RPMI8226 (cell line): ENCODE measurements around the gene TAS1R1.
A peak's percentile ranks its signal among the peaks of the same experiment; 100 is the strongest.

ENCODE experiments used
- DNase-seq: peaks from one replicate; pipeline ENCODE4 v3.0.0-alpha.2; 2015

TAS1R1 gene

DNA sequence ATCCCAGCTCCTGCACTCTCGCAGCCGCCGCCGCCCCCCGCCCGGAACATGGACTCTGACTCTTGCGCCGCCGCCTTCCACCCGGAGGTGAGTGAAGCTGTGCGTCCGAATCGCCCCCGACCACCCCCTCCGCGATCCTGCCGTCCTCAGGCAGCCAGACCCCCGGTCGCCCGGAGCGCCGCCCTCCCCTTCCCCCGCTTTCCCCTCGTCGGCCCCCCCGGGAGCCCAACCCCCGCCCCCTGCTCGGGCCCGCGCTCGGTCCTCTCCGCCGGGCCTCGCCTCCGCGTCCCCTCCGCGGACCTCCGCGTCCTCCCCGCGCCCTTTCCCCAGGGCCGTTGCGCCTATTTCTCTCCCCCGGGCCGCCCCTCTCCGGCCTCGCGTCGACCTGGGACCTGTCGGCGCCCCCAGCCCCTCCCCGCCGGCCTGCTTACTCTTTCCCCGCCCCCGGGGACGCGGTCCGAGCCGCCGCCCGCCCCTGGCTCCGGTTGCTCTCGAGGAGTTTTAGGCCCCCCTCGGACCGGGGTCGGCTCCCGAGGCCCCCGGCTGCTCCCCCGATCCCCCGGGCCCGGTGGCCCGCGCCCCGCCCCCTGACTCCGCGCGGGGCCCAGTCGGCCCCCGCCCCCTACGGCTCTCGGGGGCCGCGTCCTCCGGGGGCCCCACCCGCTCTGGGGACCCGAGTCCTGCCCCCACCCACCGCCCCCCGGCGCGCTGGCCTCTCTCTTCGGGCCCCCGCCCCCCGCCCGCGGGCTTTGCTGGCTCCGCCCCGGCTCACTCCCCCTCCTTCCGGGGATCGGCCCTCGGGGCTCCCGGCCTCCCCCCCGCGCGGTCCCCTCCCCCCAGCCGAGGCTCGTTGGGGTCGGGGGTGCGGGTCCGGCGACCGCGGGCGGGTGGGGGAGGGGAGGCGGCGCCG lies 59.2 kb downstream of the TAS1R1 start:
- peak; percentile 49 for DNase-seq

DNA sequence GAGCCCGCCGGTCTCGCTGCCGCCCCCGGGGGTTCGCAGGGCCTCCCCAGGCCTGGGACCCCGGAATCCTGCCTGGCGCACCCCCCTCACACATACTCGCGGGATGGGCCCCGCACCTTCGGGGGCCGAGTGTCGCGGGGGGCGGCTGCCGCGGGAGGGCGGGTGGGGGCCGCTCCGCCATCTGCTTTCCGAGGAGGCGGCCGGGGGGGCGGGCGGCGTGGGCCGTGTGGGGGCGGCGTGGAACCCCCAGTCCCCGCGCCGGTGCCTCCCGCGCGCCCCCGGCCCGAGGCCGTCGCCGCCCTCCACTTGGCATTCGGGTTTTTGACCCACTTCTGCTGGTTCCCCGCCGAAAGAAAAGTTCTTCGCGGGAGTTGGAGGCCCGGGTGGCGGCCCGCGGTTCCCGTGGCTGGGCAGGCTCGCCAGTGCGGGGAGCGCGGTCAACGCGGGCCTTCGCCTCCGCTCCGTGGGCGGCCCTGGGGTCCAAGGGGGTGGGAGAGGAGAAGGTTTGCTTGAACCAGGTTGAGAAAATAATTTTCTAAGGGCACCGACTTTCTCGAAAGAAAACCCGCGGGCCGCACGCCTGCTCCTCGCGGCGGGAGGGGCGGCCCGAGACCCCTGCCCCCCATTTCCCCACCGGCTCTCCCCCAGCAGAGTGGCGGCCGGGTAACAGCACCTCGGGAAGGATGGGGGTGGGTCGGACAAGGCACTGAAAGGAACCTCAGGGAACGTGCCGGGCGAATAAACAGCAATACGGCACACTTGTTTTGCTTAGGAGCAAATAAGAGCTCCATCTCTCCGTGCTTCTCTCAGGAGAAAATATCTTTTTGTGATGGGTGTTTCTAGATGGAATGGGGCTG lies 60.0 kb downstream of the TAS1R1 start:
- DNase-seq, result no peak

DNA sequence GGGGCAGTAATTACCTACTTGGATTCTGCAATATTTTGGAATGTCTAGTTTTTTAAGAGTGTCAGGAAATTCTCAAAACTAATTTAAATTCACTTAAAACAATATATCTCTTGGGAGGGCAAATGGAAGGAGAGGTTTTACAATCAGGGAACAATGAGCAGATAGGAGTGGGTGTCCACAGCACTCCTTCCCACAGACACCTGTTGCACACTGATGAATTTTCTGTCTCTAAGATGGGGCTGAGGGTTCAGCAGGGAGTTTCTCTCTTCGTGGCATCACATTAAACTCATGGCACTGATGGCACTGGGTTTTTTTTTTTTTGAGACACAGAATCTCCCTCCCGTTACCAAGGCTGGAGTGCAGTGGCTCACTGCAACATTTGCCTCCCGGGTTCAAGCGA lies 63.9 kb downstream of the TAS1R1 start:
- DNase-seq, result no peak

DNA sequence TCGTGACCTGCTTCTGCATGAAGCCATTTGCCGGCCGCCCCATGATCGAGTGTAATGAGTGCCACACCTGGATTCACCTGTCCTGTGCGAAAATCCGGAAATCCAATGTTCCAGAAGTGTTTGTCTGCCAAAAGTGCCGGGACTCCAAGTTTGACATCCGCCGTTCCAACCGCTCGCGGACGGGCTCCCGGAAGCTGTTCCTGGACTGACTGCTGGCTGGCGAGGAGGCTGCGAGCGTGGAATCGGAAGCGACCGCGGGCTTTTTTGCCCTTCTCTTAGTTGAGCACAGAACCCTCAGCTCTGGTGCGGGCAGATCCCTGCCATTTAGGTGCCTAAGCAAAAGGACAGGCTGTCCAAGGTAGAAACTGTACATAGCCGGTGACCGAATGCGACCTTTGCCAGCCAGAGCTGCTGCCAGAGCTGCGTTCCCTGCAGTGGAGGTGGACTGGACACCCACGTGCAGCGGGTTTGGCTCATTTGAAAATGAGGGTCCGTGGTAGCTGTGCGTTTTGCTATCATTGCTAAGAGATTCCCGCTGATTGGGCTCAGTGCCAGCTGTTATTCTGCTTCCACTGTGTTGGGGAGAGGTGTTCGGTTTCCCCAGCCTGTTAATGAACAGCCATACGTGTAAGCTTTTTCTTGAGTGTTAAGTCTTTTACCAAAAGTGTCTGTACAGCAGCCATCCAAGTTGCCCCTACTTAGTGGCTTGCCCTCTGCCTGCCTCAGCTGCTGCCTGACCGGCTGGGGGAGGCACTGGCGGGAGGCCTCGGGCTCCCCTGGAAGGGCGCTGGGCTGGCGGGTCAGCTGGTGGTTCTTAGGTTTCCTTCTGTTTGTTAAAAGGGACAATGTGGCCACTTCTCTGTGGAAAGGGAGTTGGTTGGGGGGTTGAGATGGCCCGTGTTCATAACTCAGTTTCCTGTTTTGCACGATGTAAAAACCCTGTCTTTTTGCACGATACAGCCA lies 66.6 kb downstream of the TAS1R1 start:
- no peak for DNase-seq

DNA sequence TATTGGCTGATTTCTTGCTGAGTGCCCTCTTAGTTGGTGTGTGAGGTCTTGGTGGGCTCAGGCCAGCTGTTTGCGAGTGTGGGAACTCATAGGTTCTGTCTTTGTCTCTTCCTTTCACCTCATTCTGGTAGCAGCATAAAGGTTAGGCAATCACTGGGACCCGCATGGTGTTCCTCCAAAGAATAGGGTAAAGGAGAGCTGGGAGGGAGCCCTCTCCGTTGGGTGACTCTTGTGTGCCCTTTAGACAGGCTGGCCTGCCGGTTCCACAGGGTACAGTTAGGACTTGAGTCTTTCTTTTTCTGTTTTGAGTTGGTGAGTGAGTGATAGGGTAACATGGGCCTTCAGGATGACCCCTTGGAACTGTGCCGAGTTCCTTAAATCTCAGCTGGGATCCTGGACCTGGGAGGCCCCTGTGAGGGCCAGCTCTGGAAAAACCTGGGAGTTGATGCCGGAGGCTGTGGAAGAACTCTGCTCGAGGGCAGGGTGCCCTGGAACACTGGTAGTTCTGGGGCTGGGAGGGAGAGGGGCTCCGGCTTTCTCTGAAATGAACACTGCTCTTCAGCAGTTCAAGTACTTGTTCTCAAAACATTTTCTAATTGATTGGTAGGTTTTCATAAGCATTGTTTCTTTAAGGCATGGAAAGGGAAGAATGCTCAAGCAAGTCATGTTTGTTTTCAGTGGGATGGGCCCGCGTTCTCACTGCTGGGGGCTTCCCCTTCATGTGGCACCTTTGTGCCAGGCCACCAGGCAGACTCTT lies 67.5 kb downstream of the TAS1R1 start:
- no peak for DNase-seq

DNA sequence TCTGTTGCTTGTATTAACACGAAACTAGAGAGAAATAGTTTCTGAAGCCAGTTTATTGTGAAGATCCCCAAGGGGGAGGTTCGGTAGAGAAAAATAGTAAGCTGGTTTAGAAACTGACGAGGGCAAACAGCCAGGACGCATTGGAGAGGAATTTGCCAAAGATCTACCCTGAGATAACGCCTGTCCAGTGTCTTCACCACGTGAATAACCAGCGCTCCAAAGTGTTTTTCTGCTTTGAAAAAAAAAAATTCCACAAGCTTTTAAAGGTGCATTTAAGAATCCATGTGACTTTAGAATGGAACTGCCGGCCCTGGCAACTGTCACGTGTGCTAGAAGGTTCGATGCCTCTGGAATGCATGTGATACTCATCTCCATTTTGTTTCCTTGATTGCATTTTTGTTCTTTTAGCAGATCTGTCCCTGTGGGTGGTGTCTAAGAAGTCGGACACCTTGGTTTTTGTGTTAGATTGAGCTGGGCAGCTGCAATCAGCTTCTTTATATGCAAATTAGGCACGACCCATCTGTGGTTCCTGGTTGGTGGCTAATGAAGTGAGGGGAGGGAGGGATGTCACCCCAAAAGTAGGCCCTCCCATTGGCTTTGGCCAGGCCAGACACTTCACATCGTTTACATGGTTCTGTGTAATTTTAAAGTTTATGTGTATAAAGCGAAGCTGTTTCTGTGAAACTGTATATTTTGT lies 68.3 kb downstream of the TAS1R1 start:
- DNase-seq, result no peak

DNA sequence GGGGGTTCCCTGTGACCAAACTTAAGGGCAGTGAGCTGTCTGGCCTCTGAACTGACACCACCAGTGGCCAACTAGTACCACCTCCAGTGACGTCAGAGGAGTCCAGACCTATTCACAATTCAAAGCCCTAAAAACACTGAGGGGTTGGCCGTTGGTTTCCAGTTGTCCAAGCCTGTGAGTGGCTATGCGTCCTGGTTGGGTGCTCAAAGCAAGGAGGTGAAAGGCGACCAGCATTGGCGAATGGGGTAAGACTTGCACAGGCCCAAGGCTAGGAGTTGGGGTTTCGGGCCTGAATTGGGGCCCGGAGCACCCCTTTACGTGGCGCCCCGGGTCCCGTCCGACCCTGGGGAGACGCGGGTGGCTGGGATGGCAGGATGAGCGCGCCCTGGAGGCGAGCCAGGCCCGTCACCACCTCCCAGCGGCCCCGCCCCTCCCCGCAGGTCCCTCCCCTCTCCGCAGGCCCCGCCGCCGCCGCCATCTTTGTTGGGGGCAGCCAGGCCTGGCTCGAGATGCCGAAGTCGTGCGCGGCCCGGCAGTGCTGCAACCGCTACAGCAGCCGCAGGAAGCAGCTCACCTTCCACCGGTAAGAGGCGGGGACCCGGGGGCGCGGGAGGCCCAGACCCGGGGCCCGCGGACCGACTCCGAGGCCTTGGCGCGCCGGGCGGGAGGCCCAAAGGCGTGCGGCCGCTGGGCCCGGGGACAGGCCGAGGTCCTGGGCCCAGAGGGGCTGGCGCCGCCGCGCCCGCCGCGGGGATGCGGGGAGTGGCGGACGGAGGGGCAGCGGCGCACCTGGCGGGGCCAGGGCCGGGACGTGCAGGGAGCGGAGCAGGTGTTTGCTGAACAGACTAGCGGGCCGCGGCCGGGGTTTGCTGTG lies 69.8 kb downstream of the TAS1R1 start, which contains the start of gene THAP3:
Gene THAP3 (plus strand): TSS at position 159 of the 874 bp plus-strand sequence. CDS start 351 bp downstream, at position 510.
- DNase-seq, result peak; percentile 94

DNA sequence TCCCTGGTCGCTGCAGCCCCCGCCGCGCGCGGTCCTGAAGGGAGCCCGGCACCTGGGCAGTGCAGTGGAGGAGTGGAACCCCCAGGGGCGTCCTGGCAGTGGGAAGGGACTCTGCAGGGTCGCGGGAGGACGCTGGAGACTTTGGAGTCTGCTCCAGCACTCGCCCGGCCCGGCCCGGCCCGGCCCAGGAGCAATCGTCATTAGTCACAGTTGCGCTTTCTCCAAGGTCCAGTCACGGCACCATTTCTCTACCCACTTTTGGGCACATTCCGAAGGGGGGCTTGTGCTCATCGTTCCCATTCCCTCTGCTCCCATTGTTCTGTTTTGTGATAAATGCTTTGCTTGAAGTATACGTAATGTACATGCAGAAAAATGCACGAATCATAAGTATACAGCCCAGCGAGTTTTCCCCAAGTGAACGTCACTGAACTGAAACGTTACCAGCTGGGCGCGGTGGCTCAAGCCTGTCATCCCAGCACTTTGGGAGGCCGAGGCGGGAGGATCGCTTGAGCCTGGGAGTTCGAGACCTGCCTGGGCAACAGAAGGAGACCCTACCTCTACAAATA lies 70.6 kb downstream of the TAS1R1 start:
- DNase-seq, result peak; percentile 60

DNA sequence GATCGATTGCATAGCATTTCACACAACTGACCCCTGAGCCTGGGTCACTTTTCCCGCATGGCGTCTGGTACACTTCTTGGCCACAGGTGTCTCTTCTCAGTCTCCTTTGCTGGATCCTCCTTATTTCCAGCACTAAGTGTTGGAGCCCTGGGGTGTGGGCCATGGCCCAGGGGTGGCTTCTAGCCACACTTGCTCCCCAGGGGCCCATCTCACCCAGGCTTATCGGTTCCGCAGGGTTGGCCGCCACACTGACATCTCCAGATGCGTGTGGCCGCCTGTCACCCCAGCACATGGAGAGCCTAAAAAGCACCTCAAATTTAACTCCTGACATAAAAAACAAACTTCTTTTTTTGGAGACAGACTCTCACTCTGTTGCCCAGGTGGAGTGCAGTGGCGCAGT lies 71.9 kb downstream of the TAS1R1 start:
- DNase-seq, result no peak

DNA sequence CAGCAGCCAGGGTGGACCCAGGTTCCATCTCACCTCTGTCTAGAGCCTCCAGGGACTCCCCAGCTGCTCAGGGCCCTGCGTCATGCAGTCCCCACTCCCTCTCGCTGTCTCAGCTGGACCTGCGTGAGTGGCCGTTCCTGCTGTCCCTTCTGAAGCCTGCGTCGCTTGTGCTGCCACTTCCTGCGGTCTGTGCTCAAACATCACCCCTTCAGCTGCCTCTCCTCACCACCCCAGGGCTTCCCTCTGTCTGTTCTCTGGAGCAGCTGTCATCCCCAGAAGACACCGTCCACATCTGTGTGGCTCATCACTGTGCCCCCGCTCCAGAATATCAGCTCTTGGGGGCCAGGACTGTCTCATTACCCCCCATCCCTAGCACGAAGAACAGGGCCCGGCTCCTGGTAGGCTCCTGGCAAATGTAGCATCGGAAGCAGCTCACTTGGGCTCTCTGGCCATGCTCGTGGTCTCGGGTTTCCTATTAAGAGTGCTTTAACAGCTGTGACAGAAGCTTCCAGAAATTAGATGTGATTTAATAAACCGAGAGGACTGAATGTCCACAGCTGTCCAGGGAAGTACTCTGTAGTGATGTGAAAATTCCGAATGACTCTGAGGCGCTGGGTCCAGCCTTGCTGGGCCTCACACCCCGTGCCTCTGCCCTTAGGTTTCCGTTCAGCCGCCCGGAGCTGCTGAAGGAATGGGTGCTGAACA lies 72.9 kb downstream of the TAS1R1 start:
- no peak for DNase-seq

DNA sequence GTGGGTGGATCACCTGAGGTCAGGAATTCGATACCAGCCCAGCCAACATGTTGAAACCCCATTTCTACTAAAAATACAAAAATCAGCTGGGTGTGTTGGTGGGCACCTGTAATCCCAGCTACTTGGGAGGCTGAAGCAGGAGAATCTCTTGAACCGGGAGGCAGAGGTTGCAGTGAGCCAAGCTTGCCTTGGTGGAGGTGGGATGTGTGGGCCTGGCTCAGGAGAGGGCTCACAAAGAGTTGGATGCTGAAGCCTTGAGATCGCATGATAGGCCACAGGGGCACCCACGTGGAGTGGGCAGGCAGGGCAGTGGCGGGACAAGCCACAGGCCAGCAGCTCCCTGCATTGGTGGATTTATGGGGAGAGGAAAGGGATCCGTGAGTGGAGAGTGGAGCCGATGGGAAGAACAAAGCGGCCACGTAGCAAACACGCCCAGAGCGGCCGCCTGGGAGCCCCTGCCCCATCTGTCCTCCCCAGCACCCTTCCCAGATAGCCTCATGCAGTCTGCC lies 73.9 kb downstream of the TAS1R1 start:
- no peak for DNase-seq
